ENCODE data around the gene RASSF10.

DNA sequence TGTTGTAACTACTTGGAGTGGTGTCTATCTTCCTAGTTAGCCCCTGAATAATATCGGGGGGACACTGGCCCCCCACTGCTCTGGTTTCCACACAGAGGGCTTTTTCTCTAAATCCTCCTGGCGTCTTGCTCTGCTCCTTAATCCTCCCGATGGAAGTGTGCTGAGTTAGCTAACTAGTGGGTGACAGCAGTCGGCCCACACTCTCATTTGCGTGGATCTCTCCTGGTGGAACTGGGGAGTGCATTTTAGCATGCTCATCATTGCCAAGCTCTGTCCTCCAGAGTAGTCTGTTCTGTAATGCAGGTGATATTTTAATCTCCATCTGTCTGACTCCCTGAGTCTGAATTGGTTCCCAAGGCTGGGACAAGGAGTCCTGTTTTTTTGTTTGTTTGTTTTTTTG is 46.1 kb upstream of the RASSF10 start:
- TF ChIP-seq, protein P1, sequence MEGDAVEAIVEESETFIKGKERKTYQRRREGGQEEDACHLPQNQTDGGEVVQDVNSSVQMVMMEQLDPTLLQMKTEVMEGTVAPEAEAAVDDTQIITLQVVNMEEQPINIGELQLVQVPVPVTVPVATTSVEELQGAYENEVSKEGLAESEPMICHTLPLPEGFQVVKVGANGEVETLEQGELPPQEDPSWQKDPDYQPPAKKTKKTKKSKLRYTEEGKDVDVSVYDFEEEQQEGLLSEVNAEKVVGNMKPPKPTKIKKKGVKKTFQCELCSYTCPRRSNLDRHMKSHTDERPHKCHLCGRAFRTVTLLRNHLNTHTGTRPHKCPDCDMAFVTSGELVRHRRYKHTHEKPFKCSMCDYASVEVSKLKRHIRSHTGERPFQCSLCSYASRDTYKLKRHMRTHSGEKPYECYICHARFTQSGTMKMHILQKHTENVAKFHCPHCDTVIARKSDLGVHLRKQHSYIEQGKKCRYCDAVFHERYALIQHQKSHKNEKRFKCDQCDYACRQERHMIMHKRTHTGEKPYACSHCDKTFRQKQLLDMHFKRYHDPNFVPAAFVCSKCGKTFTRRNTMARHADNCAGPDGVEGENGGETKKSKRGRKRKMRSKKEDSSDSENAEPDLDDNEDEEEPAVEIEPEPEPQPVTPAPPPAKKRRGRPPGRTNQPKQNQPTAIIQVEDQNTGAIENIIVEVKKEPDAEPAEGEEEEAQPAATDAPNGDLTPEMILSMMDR (optimal IDR thresholded peaks at IDR 0.05 in 1 of 3, IDR thresholded peaks at IDR 0.05 in 1 of 3, conservative IDR thresholded peaks at IDR 0.05 in 1 of 3; ENCODE audit: extremely low read depth in 1 of 3, insufficient read depth in 2 of 3, low read length in 3 of 3), result no peak
- no peak for TF ChIP-seq EZH2 (IDR thresholded peaks at IDR 0.05; ENCODE audit: low read length)

All from keratinocyte (primary cell).